Measurements from ENCODE around the gene ZNF593. TPM values are rescaled to one million over a fixed set of nuclear protein-coding genes. Genes with fewer than 3 reads are reported as not detected.

The ZNF593 gene
- total and polyA plus RNA-seq, 9 of the 15 experiments (the other 6 are each of a cell fraction or from before 2014, with no cell fraction given) = 9.8 to 334 (median 48.2) TPM

DNA sequence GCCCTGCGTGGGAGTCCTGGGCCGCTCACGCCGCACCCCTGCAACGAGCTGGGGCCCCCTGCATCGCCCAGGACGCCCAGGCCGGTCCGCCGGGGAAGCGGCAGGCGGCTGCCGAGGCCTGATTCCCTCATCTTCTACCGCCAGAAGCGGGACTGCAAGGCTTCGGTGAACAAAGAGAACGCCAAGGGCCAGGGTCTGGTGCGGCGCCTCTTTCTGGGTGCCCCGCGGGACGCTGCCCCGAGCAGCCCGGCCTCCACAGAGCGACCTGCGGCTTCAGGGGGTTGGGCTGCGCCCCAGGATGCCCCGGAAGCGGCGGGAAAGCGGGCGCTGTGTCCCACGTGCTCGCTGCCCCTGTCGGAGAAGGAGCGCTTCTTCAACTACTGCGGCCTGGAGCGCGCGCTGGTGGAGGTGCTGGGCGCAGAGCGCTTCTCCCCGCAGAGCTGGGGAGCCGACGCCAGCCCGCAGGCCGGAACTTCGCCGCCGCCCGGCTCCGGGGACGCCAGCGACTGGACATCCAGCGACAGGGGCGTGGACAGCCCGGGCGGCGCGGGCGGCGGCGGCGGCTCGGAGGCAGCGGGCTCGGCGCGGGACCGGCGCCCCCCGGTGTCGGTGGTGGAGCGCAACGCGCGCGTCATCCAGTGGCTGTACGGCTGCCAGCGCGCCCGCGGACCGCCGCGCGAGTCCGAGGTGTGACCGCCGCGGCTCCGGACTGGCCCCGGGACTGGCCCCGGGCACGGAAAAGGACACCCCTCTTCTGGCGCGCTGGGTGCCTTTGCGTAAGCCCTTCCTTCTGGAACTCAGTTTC lies 8.1 kb upstream of the ZNF593 start (continued):
- TF ChIP-seq PTBP1 (IDR thresholded peaks at IDR 0.05; ENCODE audit: low read depth, low read length) = no peak
- TF ChIP-seq ZBTB17 (CRISPR knock-in tag; IDR thresholded peaks at IDR 0.05) = peak; percentile 79; the same call in 1 of the 2 replicates
- TF ChIP-seq CBFA2T3 (IDR thresholded peaks at IDR 0.05) = 0 out of 2 replicates have a peak, but pooled peaks have one; percentile 11
- TF ChIP-seq FOXK1 (CRISPR knock-in tag; IDR thresholded peaks at IDR 0.05; ENCODE audit: borderline replicate concordance) = peak; percentile 60; the same call in 1 of the 2 replicates
- no peak for TF ChIP-seq ZNF696 (CRISPR knock-in tag; conservative IDR thresholded peaks at IDR 0.05)
- TF ChIP-seq U2AF2 (optimal IDR thresholded peaks at IDR 0.05; ENCODE audit: low read depth, low read length) = no peak
- no peak for TF ChIP-seq SP2 (IDR thresholded peaks at IDR 0.05; ENCODE audit: extremely low read depth, low read depth, low read length, poor library complexity, severe bottlenecking)
- TF ChIP-seq SMARCB1 (IDR thresholded peaks at IDR 0.05; ENCODE audit: insufficient read length, low read depth) = no peak
- peak in 1 of 2 experiments; percentile 90; a peak in 3 of 4 replicates for TF ChIP-seq MNT (conservative IDR thresholded peaks at IDR 0.05)
- no peak for TF ChIP-seq HOXB6 (CRISPR knock-in tag; IDR thresholded peaks at IDR 0.05; ENCODE audit: borderline replicate concordance)
- no peak for TF ChIP-seq BRF2 (IDR thresholded peaks at IDR 0.05; ENCODE audit: borderline replicate concordance, insufficient read depth, insufficient read length)
- TF ChIP-seq ZNF407 (IDR thresholded peaks at IDR 0.05; ENCODE audit: low read depth) = no peak
- no peak for TF ChIP-seq BMI1 (IDR thresholded peaks at IDR 0.05; ENCODE audit: low read length)
- no peak for TF ChIP-seq DNMT1 (IDR thresholded peaks at IDR 0.05)
- TF ChIP-seq MCM7 (IDR thresholded peaks at IDR 0.05) = no peak
- TF ChIP-seq SPI1 (IDR thresholded peaks at IDR 0.05; ENCODE audit: borderline replicate concordance, low read depth, low read length) = no peak
- TF ChIP-seq BCL6 (CRISPR knock-in tag; IDR thresholded peaks at IDR 0.05) = no peak
